GM21825 (cell line): ENCODE data around the gene CHI3L2.

ENCODE experiments used
- ATAC-seq: cut with Tn5 transposase; IDR thresholded peaks from one replicate; pipeline ENCODE4 v1.9.1; 2021; ENCODE audit warnings: mild to moderate bottlenecking, moderate library complexity; ENCODE audit not compliant: unreplicated experiment

The CHI3L2 gene

GRCh38 chr1:111286912-111287311, 59.4 kb downstream of the CHI3L2 start:
- no peak for ATAC-seq

- no peak for ATAC-seq
Observed at GRCh38 chr1:111289371-111289770, 61.9 kb downstream of the CHI3L2 start.

GRCh38 chr1:111290104-111290503, 62.6 kb downstream of the CHI3L2 start:
- ATAC-seq, result no peak

GRCh38 chr1:111290630-111291029, 63.1 kb downstream of the CHI3L2 start, which contains the start of gene CHIA:
Gene CHIA (plus strand): TSS chr1:111290851. CDS start chr1:111310468, 19,617 bp downstream.
- ATAC-seq, result no peak
